HL-60 (cell line): ENCODE results near the gene ATP13A1.

Experiments used
- GABPA ChIP-seq: IDR thresholded peaks from 2 replicates; pipeline ENCODE4 v1.6.1; 2012; ENCODE audit warnings: low read depth
- POLR2AphosphoS5 ChIP-seq: IDR thresholded peaks from 2 replicates; pipeline ENCODE4 v1.6.1; 2012; ENCODE audit warnings: low read depth
- SPI1 ChIP-seq: IDR thresholded peaks from 2 replicates; pipeline ENCODE4 v1.6.1; 2012; ENCODE audit warnings: low read depth, mild to moderate bottlenecking, borderline replicate concordance
- TF ChIP-seq, protein P1 (sequence below): IDR thresholded peaks from one replicate; pipeline ENCODE4 v1.5.1; 2011; ENCODE audit warnings: low read length, control low read depth, inconsistent platforms; ENCODE audit not compliant: insufficient read depth
- TF ChIP-seq, protein P2 (sequence below): IDR thresholded peaks from 2 replicates; pipeline ENCODE4 v1.6.1; 2012; ENCODE audit warnings: low read depth; ENCODE audit not compliant: insufficient replicate concordance

GRCh38 chr19:19649580-19649995 lies 13.9 kb downstream of the ATP13A1 start:
- TF ChIP-seq, protein P1, sequence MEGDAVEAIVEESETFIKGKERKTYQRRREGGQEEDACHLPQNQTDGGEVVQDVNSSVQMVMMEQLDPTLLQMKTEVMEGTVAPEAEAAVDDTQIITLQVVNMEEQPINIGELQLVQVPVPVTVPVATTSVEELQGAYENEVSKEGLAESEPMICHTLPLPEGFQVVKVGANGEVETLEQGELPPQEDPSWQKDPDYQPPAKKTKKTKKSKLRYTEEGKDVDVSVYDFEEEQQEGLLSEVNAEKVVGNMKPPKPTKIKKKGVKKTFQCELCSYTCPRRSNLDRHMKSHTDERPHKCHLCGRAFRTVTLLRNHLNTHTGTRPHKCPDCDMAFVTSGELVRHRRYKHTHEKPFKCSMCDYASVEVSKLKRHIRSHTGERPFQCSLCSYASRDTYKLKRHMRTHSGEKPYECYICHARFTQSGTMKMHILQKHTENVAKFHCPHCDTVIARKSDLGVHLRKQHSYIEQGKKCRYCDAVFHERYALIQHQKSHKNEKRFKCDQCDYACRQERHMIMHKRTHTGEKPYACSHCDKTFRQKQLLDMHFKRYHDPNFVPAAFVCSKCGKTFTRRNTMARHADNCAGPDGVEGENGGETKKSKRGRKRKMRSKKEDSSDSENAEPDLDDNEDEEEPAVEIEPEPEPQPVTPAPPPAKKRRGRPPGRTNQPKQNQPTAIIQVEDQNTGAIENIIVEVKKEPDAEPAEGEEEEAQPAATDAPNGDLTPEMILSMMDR, result no peak
- TF ChIP-seq POLR2AphosphoS5, result no peak
- TF ChIP-seq, protein P2, sequence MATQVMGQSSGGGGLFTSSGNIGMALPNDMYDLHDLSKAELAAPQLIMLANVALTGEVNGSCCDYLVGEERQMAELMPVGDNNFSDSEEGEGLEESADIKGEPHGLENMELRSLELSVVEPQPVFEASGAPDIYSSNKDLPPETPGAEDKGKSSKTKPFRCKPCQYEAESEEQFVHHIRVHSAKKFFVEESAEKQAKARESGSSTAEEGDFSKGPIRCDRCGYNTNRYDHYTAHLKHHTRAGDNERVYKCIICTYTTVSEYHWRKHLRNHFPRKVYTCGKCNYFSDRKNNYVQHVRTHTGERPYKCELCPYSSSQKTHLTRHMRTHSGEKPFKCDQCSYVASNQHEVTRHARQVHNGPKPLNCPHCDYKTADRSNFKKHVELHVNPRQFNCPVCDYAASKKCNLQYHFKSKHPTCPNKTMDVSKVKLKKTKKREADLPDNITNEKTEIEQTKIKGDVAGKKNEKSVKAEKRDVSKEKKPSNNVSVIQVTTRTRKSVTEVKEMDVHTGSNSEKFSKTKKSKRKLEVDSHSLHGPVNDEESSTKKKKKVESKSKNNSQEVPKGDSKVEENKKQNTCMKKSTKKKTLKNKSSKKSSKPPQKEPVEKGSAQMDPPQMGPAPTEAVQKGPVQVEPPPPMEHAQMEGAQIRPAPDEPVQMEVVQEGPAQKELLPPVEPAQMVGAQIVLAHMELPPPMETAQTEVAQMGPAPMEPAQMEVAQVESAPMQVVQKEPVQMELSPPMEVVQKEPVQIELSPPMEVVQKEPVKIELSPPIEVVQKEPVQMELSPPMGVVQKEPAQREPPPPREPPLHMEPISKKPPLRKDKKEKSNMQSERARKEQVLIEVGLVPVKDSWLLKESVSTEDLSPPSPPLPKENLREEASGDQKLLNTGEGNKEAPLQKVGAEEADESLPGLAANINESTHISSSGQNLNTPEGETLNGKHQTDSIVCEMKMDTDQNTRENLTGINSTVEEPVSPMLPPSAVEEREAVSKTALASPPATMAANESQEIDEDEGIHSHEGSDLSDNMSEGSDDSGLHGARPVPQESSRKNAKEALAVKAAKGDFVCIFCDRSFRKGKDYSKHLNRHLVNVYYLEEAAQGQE, result no peak
- no peak for TF ChIP-seq GABPA
- no peak for TF ChIP-seq SPI1
